NCI-H1694 treated with DMSO at 0.1 percent for 48 hours (cell line): ENCODE measurements around the gene GALNTL6.

Experiments used
- DNase-seq: peaks from one replicate; lab custom pipeline; 2025; lab: John Stamatoyannopoulos, UW

The GALNTL6 gene

GRCh38 chr4:172989984-172990820, 1177.0 kb downstream of the GALNTL6 start:
- no peak for DNase-seq

GRCh38 chr4:172992648-172993378, 1179.6 kb downstream of the GALNTL6 start:
- no peak for DNase-seq

- DNase-seq: no peak
Observed at GRCh38 chr4:172995161-172995560, 1182.0 kb downstream of the GALNTL6 start.

- DNase-seq: no peak
Observed at GRCh38 chr4:172995704-172996103, 1182.5 kb downstream of the GALNTL6 start.

GRCh38 chr4:172996571-172997216, 1183.5 kb downstream of the GALNTL6 start:
- no peak for DNase-seq

- no peak for DNase-seq
Observed at GRCh38 chr4:172997217-172997609, 1184.0 kb downstream of the GALNTL6 start.

- no peak for DNase-seq
Observed at GRCh38 chr4:172997856-172998255, 1184.7 kb downstream of the GALNTL6 start.

- DNase-seq: no peak
Observed at GRCh38 chr4:172998527-172999469, 1185.6 kb downstream of the GALNTL6 start.

GRCh38 chr4:173001571-173001970, 1188.4 kb downstream of the GALNTL6 start:
- no peak for DNase-seq

- DNase-seq: no peak
Observed at GRCh38 chr4:173002830-173003561, 1189.8 kb downstream of the GALNTL6 start.

GRCh38 chr4:173005912-173006633, 1192.9 kb downstream of the GALNTL6 start:
- no peak for DNase-seq

- DNase-seq: no peak
Observed at GRCh38 chr4:173008436-173008835, 1195.2 kb downstream of the GALNTL6 start.

GRCh38 chr4:173009129-173009823, 1196.1 kb downstream of the GALNTL6 start:
- DNase-seq: no peak

GRCh38 chr4:173012608-173013007, 1199.4 kb downstream of the GALNTL6 start:
- DNase-seq: no peak

GRCh38 chr4:173013232-173013930, 1200.2 kb downstream of the GALNTL6 start:
- DNase-seq: peak; percentile 31

- DNase-seq: no peak
Observed at GRCh38 chr4:173014113-173014558, 1200.9 kb downstream of the GALNTL6 start.

GRCh38 chr4:173014836-173015235, 1201.6 kb downstream of the GALNTL6 start:
- no peak for DNase-seq

GRCh38 chr4:173017802-173018201, 1204.6 kb downstream of the GALNTL6 start:
- DNase-seq: no peak

- no peak for DNase-seq
Observed at GRCh38 chr4:173018446-173018845, 1205.2 kb downstream of the GALNTL6 start.
